ENCODE measurements around the gene FARP2. TPM values are rescaled to one million over a fixed set of nuclear protein-coding genes. Genes with fewer than 3 reads are reported as not detected.

Gene FARP2
- total and polyA plus RNA-seq, 2 of the 13 experiments (the other 11 are each of a cell fraction or from before 2014, with no cell fraction given) = 28.0 to 45.4 TPM

- TF ChIP-seq ZFY (CRISPR knock-in tag; IDR thresholded peaks at IDR 0.05) (peak; percentile 95), HOXA3 (CRISPR knock-in tag; IDR thresholded peaks at IDR 0.05) (peak; percentile 99), DR1 (CRISPR knock-in tag; IDR thresholded peaks at IDR 0.05) (peak; percentile 84), ZNF138 (CRISPR knock-in tag; IDR thresholded peaks at IDR 0.05; ENCODE audit: low read depth) (peak; percentile 98), ZIK1 (CRISPR knock-in tag; IDR thresholded peaks at IDR 0.05; ENCODE audit: borderline replicate concordance, low read depth) (peak; percentile 98), MAFK (conservative IDR thresholded peaks at IDR 0.05 in 1 of 2, IDR thresholded peaks at IDR 0.05 in 1 of 2; ENCODE audit: low read length in 2 of 2) (no peak), MIER2 (CRISPR knock-in tag; IDR thresholded peaks at IDR 0.05) (peak; percentile 79; the same call in 1 of the 2 replicates), HNRNPK (IDR thresholded peaks at IDR 0.05; ENCODE audit: low read depth, low read length, poor library complexity, severe bottlenecking) (peak; percentile 49), ARID5B (CRISPR knock-in tag; IDR thresholded peaks at IDR 0.05) (peak; percentile 83), TAF1 (CRISPR knock-in tag; IDR thresholded peaks at IDR 0.05) (peak; percentile 74), TBX3 (IDR thresholded peaks at IDR 0.05; ENCODE audit: borderline replicate concordance) (peak; percentile 17; the same call in 1 of the 2 replicates), XRCC5 (optimal IDR thresholded peaks at IDR 0.05; ENCODE audit: low read length) (peak; percentile 70), ZNF780A (CRISPR knock-in tag; IDR thresholded peaks at IDR 0.05) (peak; percentile 20; the same call in 1 of the 2 replicates), MNT (IDR thresholded peaks at IDR 0.05) (peak; percentile 73), ZBTB38 (CRISPR knock-in tag; IDR thresholded peaks at IDR 0.05) (peak; percentile 100), HDAC6 (IDR thresholded peaks at IDR 0.05; ENCODE audit: low read depth, low read length) (no peak), ZHX1 (CRISPR knock-in tag; IDR thresholded peaks at IDR 0.05; ENCODE audit: low read depth) (peak; percentile 97), BRD4 (CRISPR knock-in tag; IDR thresholded peaks at IDR 0.05) (peak; percentile 97), POLR2G (IDR thresholded peaks at IDR 0.05; ENCODE audit: low read depth, low read length) (peak; percentile 96), NCOR1 (IDR thresholded peaks at IDR 0.05; ENCODE audit: borderline replicate concordance, low read length) (no peak), AGO2 (optimal IDR thresholded peaks at IDR 0.05; ENCODE audit: low read depth, low read length) (peak; percentile 65)
Observed at GRCh38 chr2:241508240-241509154, 152.4 kb downstream of the FARP2 start, which contains the start of gene STK25 (continued).

Data from HepG2 (cell line).